PC-3 (cell line): ENCODE measurements around the gene CALB2. TPM values are rescaled to one million over a fixed set of nuclear protein-coding genes. Genes with fewer than 3 reads are reported as not detected.

Source experiments
- ATAC-seq: fragments of 200-7000 bp; cut with Tn5 transposase; 2 replicates; pipeline ENCODE4 v1.9.1; 2020; ENCODE audit warnings: mild to moderate bottlenecking, moderate library complexity
- BruUV-seq: library from RNA; stranded (reverse); fragments of 400-500 nt; replicated peaks from 2 replicates; lab custom pipeline; 2021; lab: Mats Ljungman, UMichigan
- CTCF ChIA-PET: fragments of 300-600 bp; sonication (Branson Sonifier 250); formaldehyde crosslinking; loops from one replicate; lab custom pipeline; 2022; ENCODE audit warnings: antibody characterized with exemption; lab: Charles Lee
- POLR2A ChIA-PET: fragments of 300-600 bp; sonication (Branson Sonifier 250); formaldehyde crosslinking; loops from one replicate; lab custom pipeline; 2022; ENCODE audit warnings: antibody characterized with exemption; ENCODE audit not compliant: unreplicated experiment; lab: Charles Lee
- DNase-seq: peaks from one replicate; pipeline ENCODE4 v3.0.0-alpha.2; 2015
- H2AFZ ChIP-seq: fragments of 300-600 bp; sonication (generic); 2 replicates; pipeline ENCODE4 v1.6.0; 2016; ENCODE audit warnings: antibody characterized with exemption, low read length
- H3F3A ChIP-seq: fragments of 300-600 bp; sonication (generic); one replicate; pipeline ENCODE4 v1.6.0; 2017; ENCODE audit warnings: antibody characterized with exemption, low read length, control low read depth, mild to moderate bottlenecking; ENCODE audit not compliant: unreplicated experiment
- H3K27ac ChIP-seq: fragments of 300-600 bp; sonication (generic); 2 replicates; pipeline ENCODE4 v1.5.1; 2016; ENCODE audit warnings: mild to moderate bottlenecking, low read length
- H3K27me3 ChIP-seq: fragments of 300-600 bp; sonication (generic); 2 replicates; pipeline ENCODE4 v1.6.1; 2016; ENCODE audit warnings: low read length, mixed read lengths
- H3K36me3 ChIP-seq: fragments of 300-600 bp; sonication (generic); 2 replicates; pipeline ENCODE4 v1.6.1; 2016; ENCODE audit warnings: low read depth, mixed run types, low read length, mixed read lengths
- H3K4me1 ChIP-seq: fragments of 300-600 bp; sonication (generic); 2 replicates; pipeline ENCODE4 v1.5.1; 2016; ENCODE audit warnings: low read length; ENCODE audit not compliant: insufficient read depth
- H3K4me2 ChIP-seq: fragments of 300-600 bp; sonication (generic); 2 replicates; pipeline ENCODE4 v1.6.0; 2016; ENCODE audit warnings: low read length
- H3K4me3 ChIP-seq: fragments of 300-600 bp; sonication (generic); 2 replicates; pipeline ENCODE4 v1.5.1; 2016; ENCODE audit warnings: mild to moderate bottlenecking, low read length, mixed read lengths
- H3K79me2 ChIP-seq: fragments of 300-600 bp; sonication (generic); 2 replicates; pipeline ENCODE4 v1.6.1; 2017; ENCODE audit warnings: low read length, mixed read lengths
- H3K9ac ChIP-seq: fragments of 300-600 bp; sonication (generic); 2 replicates; pipeline ENCODE4 v1.6.0; 2016; ENCODE audit warnings: mild to moderate bottlenecking, low read length
- H3K9me2 ChIP-seq: fragments of 300-600 bp; sonication (generic); replicated peaks from 2 replicates; pipeline ENCODE4 v1.6.1; 2016; ENCODE audit warnings: mixed run types, low read length, mixed read lengths
- H3K9me3 ChIP-seq: fragments of 300-600 bp; sonication (generic); 2 replicates; pipeline ENCODE4 v1.6.1; 2016; ENCODE audit warnings: low read length, mixed read lengths
- H4K20me1 ChIP-seq: fragments of 300-600 bp; sonication (generic); 2 replicates; pipeline ENCODE4 v1.6.1; 2016; ENCODE audit warnings: low read length, mixed read lengths
- CTCF ChIP-seq: fragments of 300-600 bp; sonication (generic); conservative IDR thresholded peaks from 2 replicates; pipeline ENCODE4 v1.5.1; 2017; ENCODE audit warnings: antibody characterized with exemption, low read depth, mild to moderate bottlenecking, low read length
- EZH2 ChIP-seq: fragments of 300-600 bp; sonication (generic); IDR thresholded peaks from one replicate; pipeline ENCODE4 v1.6.1; 2017; ENCODE audit warnings: antibody characterized with exemption, mild to moderate bottlenecking, low read length; ENCODE audit not compliant: unreplicated experiment
- EZH2phosphoT487 ChIP-seq: fragments of 300-600 bp; sonication (generic); IDR thresholded peaks from 2 replicates; pipeline ENCODE4 v1.6.1; 2018; ENCODE audit warnings: mild to moderate bottlenecking, antibody characterized with exemption, low read length, borderline replicate concordance
- intact Hi-C: fragments of 100-400 bp; cut with micrococcal nuclease; formaldehyde crosslinking; loops from 2 replicates; pipeline ENCODE4 v1.9.0; 2023
- total RNA-seq: library from RNA; depleted of rRNA; stranded (reverse); fragments of >200 nt; gene quantifications from 2 replicates; pipeline ENCODE4 v1.2.3, GENCODE V29; 2014

CALB2 gene
- total RNA-seq, 1 experiment from 2014 or later = 0.47 TPM

- Histone ChIP-seq H3K27ac (no peak overlapping the region), H3K4me3 (no peak overlapping the region), H3K4me2 (no peak overlapping the region), H3K9me3 (no peaks in the 10 kb centered on the region), H3K27me3 (no peaks in the 10 kb centered on the region), H2AFZ (no peak overlapping the region), H3K9ac (no peak overlapping the region), H3K4me1 (peaks cover 13% of the 10 kb centered on the region), H4K20me1 (no peaks in the 10 kb centered on the region), H3K79me2 (no peaks in the 10 kb centered on the region), H3K36me3 (no peaks in the 10 kb centered on the region), H3F3A (no peaks in the 10 kb centered on the region), H3K9me2 (no peaks in the 10 kb centered on the region)
- CTCF ChIA-PET = interaction anchor here (0.6 kb wide), 1 partner anchor 27 kb away, joined by 3 read pairs; no protein-coding TSS in a partner anchor
- POLR2A ChIA-PET = no interaction called here
- intact Hi-C loops = no loop called here
- DNase-seq (no peak), ATAC-seq (no peak)
- no TSS peak for BruUV-seq
- no peak for TF ChIP-seq EZH2
- no peak for TF ChIP-seq EZH2phosphoT487
- TF ChIP-seq CTCF = no peak
Observed at GRCh38 chr16:71338632-71339031, 19.9 kb upstream of the CALB2 start.

DNA sequence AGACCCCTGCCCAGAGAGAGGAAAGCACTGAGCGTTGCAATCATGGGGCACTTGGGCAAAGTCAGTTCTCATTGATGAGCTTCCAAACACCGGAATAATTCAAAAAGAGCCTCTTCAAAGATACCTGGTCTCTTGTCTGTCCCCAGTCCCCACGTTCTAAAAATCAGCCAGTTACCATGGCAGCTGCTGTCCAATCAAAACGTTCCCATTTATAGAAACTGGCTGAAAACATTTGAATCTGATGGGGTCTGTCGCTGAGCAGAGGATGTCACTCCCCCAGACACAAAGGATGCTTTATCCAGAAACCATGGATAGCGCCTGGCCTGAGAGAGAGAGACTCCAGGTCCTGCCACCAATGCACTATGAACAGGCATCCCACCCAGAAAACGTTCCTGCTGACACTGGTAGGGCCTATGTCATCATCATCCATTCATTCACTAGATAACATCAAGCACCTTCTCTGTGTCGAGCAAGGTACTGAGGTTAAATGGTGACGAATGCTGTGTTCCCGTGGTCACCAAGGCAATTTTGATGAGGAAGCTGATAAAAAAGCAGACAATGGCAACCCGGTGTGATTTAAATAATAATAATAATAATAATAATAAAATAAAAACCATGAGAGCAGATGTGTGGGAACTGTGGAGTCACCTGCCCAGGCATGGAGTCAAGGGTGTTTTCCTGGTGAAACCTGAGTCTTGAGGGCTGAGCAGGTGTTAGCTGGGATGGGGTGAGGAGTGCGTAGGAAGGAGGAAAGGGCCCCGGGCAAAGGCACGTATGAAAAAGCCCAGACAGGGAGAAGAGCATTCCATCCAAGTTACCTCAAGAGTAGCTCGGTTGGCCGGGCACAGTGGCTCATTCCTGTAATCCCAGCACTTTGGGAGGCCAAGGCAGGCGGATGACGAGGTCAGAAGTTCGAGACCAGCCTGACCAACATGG, 19.0 kb upstream of the CALB2 start:
- no peak for TF ChIP-seq EZH2phosphoT487
- no peak for TF ChIP-seq EZH2
- TF ChIP-seq CTCF = no peak
- Histone ChIP-seq H3K9ac (no peak overlapping the region), H3K27me3 (no peaks in the 10 kb centered on the region), H4K20me1 (no peaks in the 10 kb centered on the region), H3K27ac (no peak overlapping the region), H3K9me2 (no peaks in the 10 kb centered on the region), H3K9me3 (no peaks in the 10 kb centered on the region), H3K36me3 (no peaks in the 10 kb centered on the region), H3F3A (no peaks in the 10 kb centered on the region), H2AFZ (no peak overlapping the region), H3K4me3 (no peak overlapping the region), H3K79me2 (no peaks in the 10 kb centered on the region), H3K4me2 (no peak overlapping the region), H3K4me1 (peaks cover 13% of the 10 kb centered on the region)
- no TSS peak for BruUV-seq
- ATAC-seq (no peak), DNase-seq (no peak)
- ChIA-PET CTCF (no interaction called here), POLR2A (no interaction called here)
- intact Hi-C loops = no loop called here

DNA sequence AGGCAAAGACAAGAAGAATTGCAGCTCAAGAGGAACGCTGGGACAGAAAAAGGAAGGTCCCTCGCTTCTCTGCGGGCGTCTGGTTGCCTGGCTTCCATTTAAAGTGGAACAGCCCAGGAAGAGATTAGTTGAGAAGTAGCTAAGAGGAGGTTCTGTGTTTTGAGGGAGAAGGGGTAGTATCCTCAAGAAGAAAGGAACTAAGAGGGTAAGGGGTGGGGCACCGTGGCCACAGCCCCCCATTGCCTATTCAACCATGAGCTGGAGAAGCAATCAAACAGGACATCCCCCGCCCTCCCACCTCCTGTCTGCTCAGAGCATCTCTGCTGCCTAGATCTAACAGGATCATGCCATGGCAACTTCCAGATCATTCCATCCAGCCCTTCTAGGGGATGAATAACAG, 18.1 kb upstream of the CALB2 start:
- intact Hi-C loops = no loop called here
- H4K20me1 ChIP-seq = no peaks in the 10 kb centered on the region
- H2AFZ ChIP-seq = no peak overlapping the region
- H3K9me2 ChIP-seq = no peaks in the 10 kb centered on the region
- CTCF ChIA-PET = no interaction called here
- no peaks in the 10 kb centered on the region for H3K9me3 ChIP-seq
- H3K4me2 ChIP-seq = no peak overlapping the region
- no peak for DNase-seq
- H3F3A ChIP-seq = no peaks in the 10 kb centered on the region
- H3K36me3 ChIP-seq = no peaks in the 10 kb centered on the region
- no peak for TF ChIP-seq EZH2
- TF ChIP-seq EZH2phosphoT487 = no peak
- TF ChIP-seq CTCF = no peak
- H3K79me2 ChIP-seq = no peaks in the 10 kb centered on the region
- H3K9ac ChIP-seq = no peak overlapping the region
- ATAC-seq = no peak
- H3K27me3 ChIP-seq = no peaks in the 10 kb centered on the region
- no peak overlapping the region for H3K27ac ChIP-seq
- peaks cover 13% of the 10 kb centered on the region for H3K4me1 ChIP-seq
- no peak overlapping the region for H3K4me3 ChIP-seq
- BruUV-seq = no TSS peak
- POLR2A ChIA-PET = no interaction called here
